ENCODE data around the gene IL20RB.

DNA sequence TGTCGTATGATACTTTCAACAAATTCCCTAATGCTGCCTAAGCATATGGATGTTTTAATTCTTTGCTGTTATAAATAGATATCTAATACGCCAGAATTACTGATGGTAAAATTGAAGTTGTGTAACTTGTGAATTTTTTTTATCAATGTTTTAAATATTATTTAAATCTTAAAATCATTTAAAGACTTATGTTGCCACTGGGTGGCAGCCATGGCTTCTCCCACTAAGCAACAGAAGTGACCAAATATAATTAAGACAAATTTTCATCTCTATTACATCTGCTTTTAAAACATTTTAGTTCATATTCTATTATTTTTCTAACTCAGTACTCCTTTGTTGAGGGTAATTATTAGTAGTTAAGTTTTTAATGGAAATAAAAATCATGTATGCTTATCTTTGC lies 8.1 kb upstream of the IL20RB start:
- TF ChIP-seq MXI1 (IDR thresholded peaks at IDR 0.05; ENCODE audit: borderline replicate concordance, low read depth, low read length) (no peak), RFX5 (IDR thresholded peaks at IDR 0.05; ENCODE audit: low read depth, low read length) (no peak), RAD21 (IDR thresholded peaks at IDR 0.05; ENCODE audit: low read length) (peak; percentile 21), CTCF (conservative IDR thresholded peaks at IDR 0.05; ENCODE audit: low read depth, low read length) (peak; percentile 36; the same call in 1 of the 2 replicates), POLR2A (IDR thresholded peaks at IDR 0.05; ENCODE audit: low read depth, low read length) (no peak), SMC3 (IDR thresholded peaks at IDR 0.05; ENCODE audit: low read depth, low read length) (no peak), CEBPB (IDR thresholded peaks at IDR 0.05; ENCODE audit: low read depth, low read length) (no peak), MAZ (IDR thresholded peaks at IDR 0.05; ENCODE audit: borderline replicate concordance, low read depth, low read length) (no peak), NFE2L2 (IDR thresholded peaks at IDR 0.05; ENCODE audit: low read depth, low read length) (no peak), MAFK (IDR thresholded peaks at IDR 0.05; ENCODE audit: low read depth, low read length) (no peak)
- TF ChIP-seq, protein P1, sequence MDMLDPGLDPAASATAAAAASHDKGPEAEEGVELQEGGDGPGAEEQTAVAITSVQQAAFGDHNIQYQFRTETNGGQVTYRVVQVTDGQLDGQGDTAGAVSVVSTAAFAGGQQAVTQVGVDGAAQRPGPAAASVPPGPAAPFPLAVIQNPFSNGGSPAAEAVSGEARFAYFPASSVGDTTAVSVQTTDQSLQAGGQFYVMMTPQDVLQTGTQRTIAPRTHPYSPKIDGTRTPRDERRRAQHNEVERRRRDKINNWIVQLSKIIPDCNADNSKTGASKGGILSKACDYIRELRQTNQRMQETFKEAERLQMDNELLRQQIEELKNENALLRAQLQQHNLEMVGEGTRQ (IDR thresholded peaks at IDR 0.05; ENCODE audit: low read depth, low read length): no peak

Data from IMR-90 (cell line).